ENCODE results near the gene TDP1.
A peak's percentile ranks its signal among the peaks of the same experiment; 100 is the strongest.

DNA sequence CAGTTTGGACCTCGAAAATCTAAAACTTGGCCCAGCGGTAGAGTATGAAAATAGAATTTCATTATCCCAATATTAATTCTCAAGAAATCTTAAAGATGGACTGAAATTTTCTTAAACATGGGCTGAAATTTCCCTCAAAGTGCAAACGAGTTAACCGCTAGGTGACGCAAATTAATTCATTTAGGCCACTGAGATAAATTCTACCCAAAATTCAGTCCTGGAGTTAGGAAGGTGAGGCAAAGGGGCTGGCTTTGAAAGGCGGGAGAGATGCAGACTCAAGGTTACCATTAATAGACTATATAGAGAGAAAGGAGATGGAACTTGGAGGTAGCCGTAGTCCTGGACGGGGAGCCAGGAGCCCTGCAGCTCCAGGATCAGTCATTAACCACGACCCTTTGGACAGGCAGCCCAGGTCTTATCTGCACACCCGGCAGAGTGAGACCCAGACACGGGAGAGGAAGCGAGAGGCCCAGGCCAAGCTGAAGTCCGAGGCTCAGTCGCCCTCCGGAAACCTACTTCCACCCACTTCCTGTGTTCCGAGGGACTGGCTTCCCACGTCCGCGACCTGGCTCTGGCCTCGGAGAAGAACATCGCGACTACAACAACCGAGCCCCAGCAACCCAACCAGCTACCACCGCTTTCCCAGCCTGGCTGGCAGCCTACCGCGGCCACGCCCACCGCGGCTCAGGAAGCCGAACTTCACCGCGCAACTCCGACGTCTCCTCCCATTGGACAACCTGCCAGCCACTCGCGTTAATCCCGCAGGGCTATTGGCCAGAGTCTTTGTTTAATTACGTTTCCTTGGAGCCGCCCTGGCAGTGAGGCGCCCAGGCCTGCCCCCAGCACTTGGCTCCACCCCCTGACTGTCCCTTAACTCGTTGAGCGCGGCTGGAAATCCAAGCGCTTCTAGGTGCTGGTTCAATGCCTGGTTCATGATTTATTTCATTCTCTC is 1.4 kb upstream of the TDP1 start, which contains the start of gene EFCAB11:
- TF ChIP-seq, protein P1, sequence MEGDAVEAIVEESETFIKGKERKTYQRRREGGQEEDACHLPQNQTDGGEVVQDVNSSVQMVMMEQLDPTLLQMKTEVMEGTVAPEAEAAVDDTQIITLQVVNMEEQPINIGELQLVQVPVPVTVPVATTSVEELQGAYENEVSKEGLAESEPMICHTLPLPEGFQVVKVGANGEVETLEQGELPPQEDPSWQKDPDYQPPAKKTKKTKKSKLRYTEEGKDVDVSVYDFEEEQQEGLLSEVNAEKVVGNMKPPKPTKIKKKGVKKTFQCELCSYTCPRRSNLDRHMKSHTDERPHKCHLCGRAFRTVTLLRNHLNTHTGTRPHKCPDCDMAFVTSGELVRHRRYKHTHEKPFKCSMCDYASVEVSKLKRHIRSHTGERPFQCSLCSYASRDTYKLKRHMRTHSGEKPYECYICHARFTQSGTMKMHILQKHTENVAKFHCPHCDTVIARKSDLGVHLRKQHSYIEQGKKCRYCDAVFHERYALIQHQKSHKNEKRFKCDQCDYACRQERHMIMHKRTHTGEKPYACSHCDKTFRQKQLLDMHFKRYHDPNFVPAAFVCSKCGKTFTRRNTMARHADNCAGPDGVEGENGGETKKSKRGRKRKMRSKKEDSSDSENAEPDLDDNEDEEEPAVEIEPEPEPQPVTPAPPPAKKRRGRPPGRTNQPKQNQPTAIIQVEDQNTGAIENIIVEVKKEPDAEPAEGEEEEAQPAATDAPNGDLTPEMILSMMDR (IDR thresholded peaks at IDR 0.05): peak in 1 of 3 experiments; percentile 35
- no peak for TF ChIP-seq POLR2A (IDR thresholded peaks at IDR 0.05)
